GM12891 (cell line): ENCODE data around the gene CXXC5.

Experiments
- DNase-seq: peaks from one replicate; pipeline ENCODE4 v3.0.0; 2011; ENCODE audit warnings: low spot score; ENCODE audit not compliant: insufficient read length
- FAIRE-seq: peaks from 2 replicates; lab custom pipeline; 2011; peaks lifted over from hg19 to GRCh38; lab: Jason Lieb, UNC
- PAX5 ChIP-seq: IDR thresholded peaks from 2 replicates; pipeline ENCODE4 v1.6.1; 2011; ENCODE audit warnings: low read length, moderate library complexity, mild to moderate bottlenecking; ENCODE audit not compliant: insufficient read depth, severe bottlenecking
- POLR2A ChIP-seq: IDR thresholded peaks from 2 replicates; pipeline ENCODE4 v1.6.1; 2011; ENCODE audit warnings: low read depth, low read length, control low read depth
- POLR2AphosphoS5 ChIP-seq: IDR thresholded peaks from 2 replicates; pipeline ENCODE4 v1.6.1; 2011; ENCODE audit warnings: low read depth, low read length, control low read depth
- POU2F2 ChIP-seq: IDR thresholded peaks from 2 replicates; pipeline ENCODE4 v1.6.1; 2011; ENCODE audit warnings: low read depth, mild to moderate bottlenecking, control low read depth, low read length, moderate library complexity
- SPI1 ChIP-seq: IDR thresholded peaks from 2 replicates; pipeline ENCODE4 v1.6.1; 2011; ENCODE audit warnings: low read depth, low read length, control low read depth
- TAF1 ChIP-seq: IDR thresholded peaks from 2 replicates; pipeline ENCODE4 v1.6.1; 2011; ENCODE audit warnings: low read depth, low read length, control low read depth

Gene CXXC5

DNA sequence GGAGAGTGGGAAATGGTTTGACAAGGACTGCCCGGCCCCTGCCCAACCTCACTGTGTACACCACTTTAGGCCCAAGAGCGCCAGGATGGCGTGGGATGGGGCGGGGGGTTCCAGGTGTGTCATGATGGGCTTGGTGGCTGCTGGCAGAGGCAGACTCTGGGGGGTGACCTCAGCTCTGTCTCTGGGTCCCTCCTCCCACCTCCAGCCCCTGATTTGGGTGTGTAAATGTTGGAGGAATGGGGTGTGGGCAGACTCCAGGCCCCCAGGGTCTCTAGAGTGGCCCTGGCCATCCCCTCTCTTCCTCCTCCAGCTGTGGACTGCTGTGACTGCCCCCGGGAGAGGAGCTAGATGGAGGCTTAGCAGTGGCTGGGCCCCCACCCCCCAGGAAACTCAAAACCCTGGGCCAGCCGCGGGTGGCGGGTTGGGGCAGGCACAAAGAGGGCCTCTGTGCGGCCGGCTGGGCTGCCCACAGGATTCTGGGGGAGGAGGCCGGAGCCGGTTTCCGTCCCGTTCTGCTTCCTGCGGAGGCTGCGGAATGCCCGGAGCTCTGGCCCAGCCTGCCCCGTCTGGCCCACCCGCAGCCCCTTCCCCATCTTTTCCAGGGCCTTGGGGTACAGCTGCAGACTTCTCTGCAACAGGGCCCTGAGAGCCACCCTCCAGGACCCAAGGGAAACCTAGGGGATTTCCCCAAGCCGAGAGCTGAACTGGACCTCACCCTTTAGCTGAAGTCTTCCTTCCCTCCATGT is 23.1 kb downstream of the CXXC5 start:
- FAIRE-seq = no peak

DNA sequence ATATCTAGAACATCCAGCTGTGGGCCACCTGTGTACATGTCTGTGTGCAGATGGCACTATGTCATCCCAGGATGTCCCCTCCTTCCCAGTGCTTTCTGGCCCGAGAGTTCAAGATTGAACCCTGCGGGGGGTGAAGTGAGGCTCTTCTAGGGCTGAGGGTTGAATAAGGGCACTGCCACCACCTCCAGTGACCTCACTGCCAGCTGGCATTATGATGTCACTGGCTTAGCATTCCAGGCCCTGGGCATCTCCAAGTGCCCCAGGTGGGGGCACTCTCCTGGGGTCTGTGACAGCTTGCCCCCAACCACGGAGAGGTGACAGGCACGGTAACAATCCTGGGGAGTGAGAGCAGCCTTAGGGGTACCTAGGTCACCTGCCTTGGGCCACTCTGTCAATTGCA is 27.1 kb downstream of the CXXC5 start:
- TF ChIP-seq SPI1 (no peak), PAX5 (no peak), POLR2A (no peak), POU2F2 (no peak), POLR2AphosphoS5 (no peak), TAF1 (no peak)
- DNase-seq (no peak), FAIRE-seq (no peak)

More for the DNA sequence above, 23.1 kb downstream of the CXXC5 start:
- TF ChIP-seq TAF1 (no peak), POLR2A (no peak), SPI1 (no peak)
- DNase-seq = no peak

DNA sequence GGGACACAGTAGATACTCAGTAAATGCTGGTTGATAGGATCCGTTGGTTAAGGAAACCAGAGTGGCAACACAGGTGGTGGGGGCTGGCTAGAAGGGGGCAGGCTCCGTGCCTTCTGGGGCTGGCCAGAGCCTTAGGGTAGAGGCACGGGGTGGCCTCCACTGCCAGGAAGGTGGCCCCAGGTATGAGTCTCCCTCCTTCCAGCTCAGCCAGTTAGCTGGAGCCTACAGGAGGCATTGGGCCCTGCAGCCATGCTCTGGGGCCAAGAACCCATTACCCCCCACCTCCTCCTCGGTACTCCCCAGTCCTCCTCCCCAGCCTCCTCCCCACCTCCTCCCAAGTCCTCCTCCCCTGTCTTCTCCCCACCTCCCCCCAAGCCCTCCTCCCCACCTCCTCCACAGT is 27.7 kb downstream of the CXXC5 start:
- TF ChIP-seq TAF1 (no peak), SPI1 (no peak), POLR2A (no peak), POLR2AphosphoS5 (no peak), POU2F2 (no peak), PAX5 (no peak)
- no peak for FAIRE-seq
- DNase-seq = no peak

DNA sequence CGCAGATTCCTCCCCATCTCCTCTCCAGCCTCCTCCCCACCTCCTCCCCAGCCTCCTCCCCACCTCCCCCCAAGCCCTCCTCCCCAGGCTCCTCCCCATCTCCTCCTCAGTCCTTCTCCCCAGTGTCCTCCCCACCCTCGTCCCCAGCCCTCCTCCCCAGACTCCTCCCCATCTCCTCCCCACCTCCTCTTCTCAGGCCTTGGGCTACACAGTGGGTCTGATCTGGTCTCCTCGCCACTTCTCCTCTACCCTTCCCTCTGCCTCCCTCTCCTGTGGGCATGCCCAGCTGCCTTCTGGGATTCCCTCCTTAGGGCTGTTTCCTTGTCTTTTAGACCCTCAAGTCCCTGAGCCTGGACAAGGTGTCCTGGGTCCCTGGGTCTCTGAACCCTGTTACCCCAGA is 28.3 kb downstream of the CXXC5 start:
- DNase-seq = no peak
- TF ChIP-seq PAX5 (no peak), POLR2A (no peak), TAF1 (no peak), POLR2AphosphoS5 (no peak), POU2F2 (no peak), SPI1 (no peak)
- no peak for FAIRE-seq

DNA sequence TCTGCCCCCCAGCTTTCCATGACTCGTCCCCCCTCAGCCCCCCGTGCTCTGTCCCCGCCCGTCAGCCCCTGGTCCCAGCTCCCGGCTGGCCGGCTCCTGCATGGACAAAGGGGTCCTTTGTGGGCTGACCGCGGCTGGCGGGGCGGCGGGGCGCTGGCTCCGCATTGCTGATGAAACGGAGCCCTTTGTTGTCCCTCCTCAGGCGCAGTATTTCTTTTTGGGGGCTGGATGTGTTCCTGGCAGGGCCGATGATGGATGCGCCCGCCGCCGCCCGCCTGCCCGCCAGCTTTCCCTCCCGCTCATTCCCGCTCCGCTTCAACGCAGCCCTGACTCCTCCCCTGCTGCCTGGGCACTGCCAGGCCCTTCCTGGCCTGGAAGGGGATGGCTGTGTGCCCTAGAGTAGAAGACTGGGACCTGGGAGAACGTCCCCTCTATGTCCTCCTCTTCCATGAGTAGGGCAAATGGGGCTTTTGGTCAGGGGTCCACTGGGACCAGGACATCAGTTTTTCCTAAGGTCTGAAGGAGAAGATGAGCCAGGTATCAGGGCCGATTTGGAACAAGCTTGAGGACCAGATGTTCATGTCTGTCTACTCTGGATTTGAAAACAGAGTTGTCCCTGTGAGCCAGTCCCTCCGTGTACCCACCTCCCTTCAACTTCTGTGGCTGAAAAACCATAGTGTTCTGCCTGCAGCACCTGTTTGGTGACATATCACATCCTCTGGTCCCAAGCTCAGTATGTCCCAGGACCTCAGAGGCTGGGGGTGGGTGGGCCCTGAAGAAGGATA is 29.0 kb downstream of the CXXC5 start:
- DNase-seq (no peak), FAIRE-seq (no peak)
- TF ChIP-seq SPI1 (no peak), TAF1 (no peak), PAX5 (no peak), POU2F2 (no peak), POLR2AphosphoS5 (no peak), POLR2A (no peak)

DNA sequence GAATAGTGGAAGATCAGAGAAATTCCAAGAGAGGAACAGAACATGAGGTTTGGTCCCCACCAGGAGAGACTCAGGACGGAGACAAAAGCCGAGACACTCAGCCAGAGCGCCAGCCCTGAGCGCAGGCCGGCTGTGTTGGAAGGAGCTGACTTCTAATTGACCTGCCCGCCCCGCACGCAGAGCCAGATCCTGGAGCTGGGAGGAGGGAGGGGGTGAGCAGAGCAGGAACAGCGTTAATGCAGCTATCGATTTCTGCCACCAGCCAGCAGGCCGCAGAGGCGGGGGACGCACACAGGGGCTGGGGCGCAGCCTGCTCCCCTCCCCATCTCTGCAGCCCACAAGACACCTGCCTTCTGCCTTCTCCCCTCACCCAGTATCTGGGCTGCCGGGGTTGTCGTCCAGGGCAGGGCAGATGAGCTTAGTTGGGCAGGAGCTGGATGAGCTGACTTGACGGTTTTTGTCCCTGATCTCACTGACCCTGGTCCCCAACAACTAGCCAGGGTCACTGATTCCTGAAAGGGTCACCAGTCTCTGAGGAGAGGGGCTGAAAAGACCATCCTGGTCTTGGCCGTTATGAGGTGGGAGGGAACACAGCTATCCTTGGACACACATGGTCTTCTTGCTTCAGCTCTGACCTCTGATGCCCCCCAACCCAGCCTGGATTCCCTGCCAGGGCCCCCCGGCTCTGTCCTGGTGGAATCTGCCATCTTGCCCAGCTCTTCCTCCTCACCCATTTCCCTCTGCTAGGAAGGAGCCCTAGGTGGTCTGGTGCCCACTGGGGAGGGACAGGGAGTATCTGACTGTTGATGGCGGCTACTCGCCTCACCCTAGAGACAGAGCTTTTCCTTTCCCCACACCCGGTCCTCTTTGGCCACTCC is 29.8 kb downstream of the CXXC5 start:
- FAIRE-seq (no peak), DNase-seq (no peak)

DNA sequence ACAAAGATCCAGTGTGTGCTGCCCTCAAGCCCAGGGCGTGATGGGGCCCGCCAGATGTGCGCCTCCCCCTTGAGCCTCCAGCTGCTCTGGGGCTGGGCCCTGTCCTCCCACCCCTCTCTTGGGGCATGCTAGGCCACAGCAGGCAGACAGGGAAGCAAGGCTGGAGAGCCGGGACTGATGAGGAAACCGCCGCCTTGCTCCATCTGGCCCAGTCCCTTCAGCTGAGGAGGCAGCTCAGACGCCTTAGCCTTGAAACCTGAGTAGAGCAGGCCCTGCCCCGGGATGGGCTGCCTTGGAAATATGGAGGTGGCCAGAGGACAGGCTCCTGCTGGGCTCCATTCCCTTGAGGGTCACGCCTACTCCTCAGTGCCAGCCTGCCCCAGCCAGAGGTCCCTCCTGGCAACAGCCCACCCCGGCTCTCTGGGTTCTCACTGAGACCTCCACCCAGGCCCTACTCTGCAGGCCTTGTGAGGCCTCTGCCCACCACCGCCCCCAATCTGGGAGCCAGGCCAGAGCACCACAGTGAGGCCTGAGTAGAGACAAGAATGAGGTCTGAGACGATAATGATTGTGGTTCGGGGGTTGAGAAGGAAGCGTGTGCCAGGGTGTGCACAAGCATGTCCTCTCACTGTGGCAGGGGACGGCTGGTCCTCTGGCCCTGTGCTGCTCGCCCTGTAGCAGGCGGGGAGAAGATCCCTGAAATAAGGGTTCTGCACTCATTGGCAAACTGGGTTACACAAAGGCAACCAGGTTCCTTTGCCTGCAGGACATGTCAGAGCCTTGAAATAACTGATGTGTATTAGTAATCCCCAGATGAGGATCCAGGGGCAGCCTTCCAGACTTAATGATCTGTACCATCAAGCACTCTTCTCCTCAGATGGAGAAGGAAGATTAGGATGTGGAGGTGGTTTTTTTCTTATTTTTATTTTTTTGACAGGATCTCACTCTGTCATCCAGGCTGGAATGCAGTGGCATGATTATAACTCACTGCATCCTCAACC is 30.9 kb downstream of the CXXC5 start:
- TF ChIP-seq TAF1 = no peak
- FAIRE-seq (no peak), DNase-seq (no peak)

More for the DNA sequence above, 29.8 kb downstream of the CXXC5 start:
- TF ChIP-seq TAF1 = no peak
- TF ChIP-seq POU2F2 = no peak
- TF ChIP-seq POLR2AphosphoS5 = no peak
- TF ChIP-seq POLR2A = no peak
- no peak for TF ChIP-seq PAX5
- no peak for TF ChIP-seq SPI1

DNA sequence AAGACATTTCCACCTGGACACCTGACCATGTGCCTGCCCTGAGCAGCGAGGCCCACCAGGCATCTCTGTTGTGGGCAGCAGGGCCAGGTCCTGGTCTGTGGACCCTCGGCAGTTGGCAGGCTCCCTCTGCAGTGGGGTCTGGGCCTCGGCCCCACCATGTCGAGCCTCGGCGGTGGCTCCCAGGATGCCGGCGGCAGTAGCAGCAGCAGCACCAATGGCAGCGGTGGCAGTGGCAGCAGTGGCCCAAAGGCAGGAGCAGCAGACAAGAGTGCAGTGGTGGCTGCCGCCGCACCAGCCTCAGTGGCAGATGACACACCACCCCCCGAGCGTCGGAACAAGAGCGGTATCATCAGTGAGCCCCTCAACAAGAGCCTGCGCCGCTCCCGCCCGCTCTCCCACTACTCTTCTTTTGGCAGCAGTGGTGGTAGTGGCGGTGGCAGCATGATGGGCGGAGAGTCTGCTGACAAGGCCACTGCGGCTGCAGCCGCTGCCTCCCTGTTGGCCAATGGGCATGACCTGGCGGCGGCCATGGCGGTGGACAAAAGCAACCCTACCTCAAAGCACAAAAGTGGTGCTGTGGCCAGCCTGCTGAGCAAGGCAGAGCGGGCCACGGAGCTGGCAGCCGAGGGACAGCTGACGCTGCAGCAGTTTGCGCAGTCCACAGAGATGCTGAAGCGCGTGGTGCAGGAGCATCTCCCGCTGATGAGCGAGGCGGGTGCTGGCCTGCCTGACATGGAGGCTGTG is 32.4 kb downstream of the CXXC5 start:
- FAIRE-seq (no peak), DNase-seq (no peak)
- TF ChIP-seq SPI1 (no peak), TAF1 (no peak), POU2F2 (no peak), POLR2AphosphoS5 (no peak), POLR2A (no peak), PAX5 (no peak)
